ENCODE data around the gene UROC1. TPM values are rescaled to one million over a fixed set of nuclear protein-coding genes. Genes with fewer than 3 reads are reported as not detected.
A peak's percentile ranks its signal among the peaks of the same experiment; 100 is the strongest.

UROC1 gene
- total and polyA plus RNA-seq, 2 of the 13 experiments (the other 11 are each of a cell fraction or from before 2014, with no cell fraction given) = 0.71 to 1.3 TPM

GRCh38 chr3:126523745-126524428 lies 6.3 kb upstream of the UROC1 start, which contains the start of gene CHST13:
TSS of gene CHST13 (plus strand) at chr3:126524155. CDS start at chr3:126524333, 178 bp downstream.
- peaks cover 91% of the 10 kb centered on the region for H3K4me1 ChIP-seq (ENCODE audit: insufficient read depth, low read length)
- intact Hi-C loops (cut with micrococcal nuclease; ENCODE audit: unreplicated experiment) = loop anchor here (2.0 kb wide), 1 partner anchor 25 kb away; no protein-coding TSS in a partner anchor
- no peaks in the 10 kb centered on the region for H3K9me3 ChIP-seq (ENCODE audit: low read length)
- BruUV-seq (replicated peaks) = no TSS peak
- H3K27me3 ChIP-seq (ENCODE audit: control insufficient read depth in 1 of 2, insufficient read depth in 2 of 2, low read length in 2 of 2) = no peaks in the 10 kb centered on the region; a peak in 1 of 5 replicates
- FAIRE-seq (no peak), ATAC-seq (peak; percentile 63), DNase-seq (ENCODE audit: low spot score) (peak; percentile 87)
- no peaks in the 10 kb centered on the region for H4K20me1 ChIP-seq (ENCODE audit: insufficient read depth, low read length)
- no peaks in the 10 kb centered on the region for H3K36me3 ChIP-seq (replicated peaks in 1 of 2; ENCODE audit: control insufficient read depth in 1 of 2, insufficient read depth in 2 of 2, low read length in 2 of 2)
- H3K4me3 ChIP-seq (replicated peaks in 1 of 3; ENCODE audit: insufficient read depth in 1 of 3, low read depth in 2 of 3, low read length in 3 of 3) = peak within 1 kb of the TSS; percentile 70 to 84 (median 82)
- H3K79me2 ChIP-seq (ENCODE audit: insufficient read depth, low read length) = peaks cover 16% of the 10 kb centered on the region
- no CpG with 5 or more reads among the region's 56 CpGs for WGBS (ENCODE audit: low lambda C conversion rate)
- POLR2A ChIA-PET = interaction anchor here (0.8 to 3.3 kb wide), 15 partner anchors 9 to 136 kb away, joined by 3 to 39 read pairs (median 4); partner anchors contain the start of gene ZXDC
- peak within 1 kb of the TSS; percentile 98 for H3K27ac ChIP-seq (ENCODE audit: extremely low read length, insufficient read depth, low read length)
- no peak within 1 kb of the TSS for H2AFZ ChIP-seq (ENCODE audit: low read length)
- peak within 1 kb of the TSS; percentile 97 for H3K4me2 ChIP-seq (ENCODE audit: low read depth, low read length)
- CTCF ChIA-PET (ENCODE audit: low intra/inter-chr PET ratio, low total read pairs) = no interaction called here
- in situ Hi-C loops (cut with HindIII; ENCODE audit: extremely low pct_ligation_motif_present, low pct_unique_long_range_greater_than_20kb) = no loop called here
- H3K9ac ChIP-seq (ENCODE audit: insufficient read depth, low read depth, low read length) = peak within 1 kb of the TSS; percentile 88
- TF ChIP-seq ZMYM3 (CRISPR knock-in tag; IDR thresholded peaks at IDR 0.05) (no peak), KDM5A (IDR thresholded peaks at IDR 0.05; ENCODE audit: borderline replicate concordance, low read length) (no peak), MIXL1 (CRISPR knock-in tag; IDR thresholded peaks at IDR 0.05) (0 out of 2 replicates have a peak, but pooled peaks have one; percentile 41), ELF3 (CRISPR knock-in tag; IDR thresholded peaks at IDR 0.05) (peak; percentile 45; the same call in 1 of the 2 replicates), PAX8 (CRISPR knock-in tag; IDR thresholded peaks at IDR 0.05; ENCODE audit: borderline replicate concordance) (0 out of 2 replicates have a peak, but pooled peaks have one; percentile 33), ZZZ3 (CRISPR knock-in tag; IDR thresholded peaks at IDR 0.05; ENCODE audit: borderline replicate concordance) (no peak), ZC3H13 (CRISPR knock-in tag; IDR thresholded peaks at IDR 0.05) (peak; percentile 38; the same call in 1 of the 2 replicates), HMGA1 (CRISPR knock-in tag; conservative IDR thresholded peaks at IDR 0.05) (no peak), ERF (CRISPR knock-in tag; IDR thresholded peaks at IDR 0.05) (no peak), ZNF234 (CRISPR knock-in tag; conservative IDR thresholded peaks at IDR 0.05) (no peak; the same call in 1 of the 2 replicates), FOXC1 (CRISPR knock-in tag; IDR thresholded peaks at IDR 0.05; ENCODE audit: borderline replicate concordance) (peak; percentile 62; the same call in 1 of the 2 replicates), ZNF253 (CRISPR knock-in tag; IDR thresholded peaks at IDR 0.05; ENCODE audit: borderline replicate concordance) (no peak), ZNF280B (CRISPR knock-in tag; IDR thresholded peaks at IDR 0.05; ENCODE audit: borderline replicate concordance) (peak; percentile 91), TRIM24 (CRISPR knock-in tag; IDR thresholded peaks at IDR 0.05) (no peak; the same call in 1 of the 2 replicates), CCDC6 (CRISPR knock-in tag; IDR thresholded peaks at IDR 0.05) (peak; percentile 33; the same call in 1 of the 2 replicates), ZNF207 (IDR thresholded peaks at IDR 0.05; ENCODE audit: borderline replicate concordance) (no peak), ZBTB38 (CRISPR knock-in tag; IDR thresholded peaks at IDR 0.05) (0 out of 2 replicates have a peak, but pooled peaks have one; percentile 35), ZNF326 (CRISPR knock-in tag; IDR thresholded peaks at IDR 0.05; ENCODE audit: borderline replicate concordance) (no peak), ZBTB7B (CRISPR knock-in tag; IDR thresholded peaks at IDR 0.05) (peak; percentile 69)
- TF ChIP-seq, protein P1, sequence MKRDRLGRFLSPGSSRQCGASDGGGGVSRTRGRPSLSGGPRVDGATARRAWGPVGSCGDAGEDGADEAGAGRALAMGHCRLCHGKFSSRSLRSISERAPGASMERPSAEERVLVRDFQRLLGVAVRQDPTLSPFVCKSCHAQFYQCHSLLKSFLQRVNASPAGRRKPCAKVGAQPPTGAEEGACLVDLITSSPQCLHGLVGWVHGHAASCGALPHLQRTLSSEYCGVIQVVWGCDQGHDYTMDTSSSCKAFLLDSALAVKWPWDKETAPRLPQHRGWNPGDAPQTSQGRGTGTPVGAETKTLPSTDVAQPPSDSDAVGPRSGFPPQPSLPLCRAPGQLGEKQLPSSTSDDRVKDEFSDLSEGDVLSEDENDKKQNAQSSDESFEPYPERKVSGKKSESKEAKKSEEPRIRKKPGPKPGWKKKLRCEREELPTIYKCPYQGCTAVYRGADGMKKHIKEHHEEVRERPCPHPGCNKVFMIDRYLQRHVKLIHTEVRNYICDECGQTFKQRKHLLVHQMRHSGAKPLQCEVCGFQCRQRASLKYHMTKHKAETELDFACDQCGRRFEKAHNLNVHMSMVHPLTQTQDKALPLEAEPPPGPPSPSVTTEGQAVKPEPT (CRISPR knock-in tag; IDR thresholded peaks at IDR 0.05; ENCODE audit: low read depth) = no peak; the same call in 1 of the 2 replicates
- TF ChIP-seq, protein P2, sequence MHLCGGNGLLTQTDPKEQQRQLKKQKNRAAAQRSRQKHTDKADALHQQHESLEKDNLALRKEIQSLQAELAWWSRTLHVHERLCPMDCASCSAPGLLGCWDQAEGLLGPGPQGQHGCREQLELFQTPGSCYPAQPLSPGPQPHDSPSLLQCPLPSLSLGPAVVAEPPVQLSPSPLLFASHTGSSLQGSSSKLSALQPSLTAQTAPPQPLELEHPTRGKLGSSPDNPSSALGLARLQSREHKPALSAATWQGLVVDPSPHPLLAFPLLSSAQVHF (CRISPR knock-in tag; IDR thresholded peaks at IDR 0.05) = no peak
